Transverse colon (tissue), 3 donors: Measurements from ENCODE around the gene RNASE7.

Experiments used
- POLR2A ChIP-seq: fragments of 450-650 bp; IDR thresholded peaks from one replicate; pipeline ENCODE4 v1.6.1; 2016; ENCODE audit warnings: antibody characterized with exemption, mild to moderate bottlenecking, moderate library complexity
- TF ChIP-seq, protein P1 (sequence below), 5 experiments: fragments of 200-600 bp in 3 of 5; fragments of 450-650 bp in 2 of 5; sonication (generic) in 3 of 5; IDR thresholded peaks; 1 replicate in 2 of 5; 2 replicates in 3 of 5; pipeline ENCODE4 v1.5.1; 2016 to 2017; ENCODE audit warnings: antibody characterized with exemption in 5 of 5, inconsistent platforms in 3 of 5, mild to moderate bottlenecking in 2 of 5, moderate library complexity in 1 of 5

DNA sequence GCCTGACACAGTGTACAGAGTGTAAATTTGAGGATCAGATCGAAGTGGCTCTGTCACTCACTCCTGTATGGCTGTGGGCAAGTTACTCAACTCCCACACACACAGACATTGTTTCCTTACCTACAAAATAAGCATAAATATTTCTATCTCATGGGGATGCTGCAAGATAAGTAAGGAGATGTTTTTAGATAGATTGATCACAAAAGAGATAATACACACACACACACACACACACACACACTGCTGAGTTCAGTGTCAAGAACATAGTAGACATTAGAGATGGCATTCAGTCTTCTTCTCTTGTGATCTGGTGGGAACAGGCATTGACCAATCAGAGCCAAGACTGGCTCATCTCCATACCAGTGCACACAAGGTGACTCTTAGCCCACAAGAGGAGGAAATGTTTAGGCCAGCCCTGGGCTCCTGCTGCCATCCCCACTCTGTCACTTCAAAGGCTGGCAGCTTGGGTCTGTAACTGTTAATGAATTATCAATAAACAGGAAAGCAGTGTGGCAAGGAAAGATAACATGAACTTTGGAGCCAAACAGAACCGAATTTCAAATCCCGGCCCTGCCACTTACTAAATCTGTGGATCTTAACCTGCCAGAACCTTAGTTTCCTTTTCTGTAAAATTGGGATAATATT lies 12.1 kb downstream of the RNASE7 start:
- TF ChIP-seq, protein P1, sequence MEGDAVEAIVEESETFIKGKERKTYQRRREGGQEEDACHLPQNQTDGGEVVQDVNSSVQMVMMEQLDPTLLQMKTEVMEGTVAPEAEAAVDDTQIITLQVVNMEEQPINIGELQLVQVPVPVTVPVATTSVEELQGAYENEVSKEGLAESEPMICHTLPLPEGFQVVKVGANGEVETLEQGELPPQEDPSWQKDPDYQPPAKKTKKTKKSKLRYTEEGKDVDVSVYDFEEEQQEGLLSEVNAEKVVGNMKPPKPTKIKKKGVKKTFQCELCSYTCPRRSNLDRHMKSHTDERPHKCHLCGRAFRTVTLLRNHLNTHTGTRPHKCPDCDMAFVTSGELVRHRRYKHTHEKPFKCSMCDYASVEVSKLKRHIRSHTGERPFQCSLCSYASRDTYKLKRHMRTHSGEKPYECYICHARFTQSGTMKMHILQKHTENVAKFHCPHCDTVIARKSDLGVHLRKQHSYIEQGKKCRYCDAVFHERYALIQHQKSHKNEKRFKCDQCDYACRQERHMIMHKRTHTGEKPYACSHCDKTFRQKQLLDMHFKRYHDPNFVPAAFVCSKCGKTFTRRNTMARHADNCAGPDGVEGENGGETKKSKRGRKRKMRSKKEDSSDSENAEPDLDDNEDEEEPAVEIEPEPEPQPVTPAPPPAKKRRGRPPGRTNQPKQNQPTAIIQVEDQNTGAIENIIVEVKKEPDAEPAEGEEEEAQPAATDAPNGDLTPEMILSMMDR (IDR thresholded peaks at IDR 0.05) = no peak
- no peak for TF ChIP-seq POLR2A
